H9 (cell line): Measurements from ENCODE around the gene ADAMTS18. TPM values are rescaled to one million over a fixed set of nuclear protein-coding genes. Genes with fewer than 3 reads are reported as not detected.

Experiments
- DNase-seq: peaks from one replicate; pipeline ENCODE4 v3.0.0-alpha.2; 2017
- H2AFZ ChIP-seq: one replicate; pipeline ENCODE4 v1.6.1; 2013; ENCODE audit warnings: mild to moderate bottlenecking, low read length, control low read depth, moderate library complexity
- H2AK5ac ChIP-seq: 2 replicates; pipeline ENCODE4 v1.6.1; 2013; ENCODE audit warnings: low read length, control low read depth, mixed read lengths; ENCODE audit not compliant: insufficient read length
- H2BK120ac ChIP-seq: one replicate; pipeline ENCODE4 v1.6.1; 2013; ENCODE audit warnings: low read depth, mild to moderate bottlenecking, low read length, control low read depth, inconsistent platforms; ENCODE audit not compliant: poor library complexity, severe bottlenecking
- H2BK12ac ChIP-seq: 2 replicates; pipeline ENCODE4 v1.6.1; 2013; ENCODE audit warnings: low read length, control low read depth, mixed read lengths, low read depth; ENCODE audit not compliant: insufficient read length
- H2BK15ac ChIP-seq: 2 replicates; pipeline ENCODE4 v1.6.1; 2013; ENCODE audit warnings: low read depth, low read length, control low read depth
- H2BK20ac ChIP-seq: one replicate; pipeline ENCODE4 v1.6.1; 2013; ENCODE audit warnings: low read depth, mild to moderate bottlenecking, low read length, control low read depth, inconsistent platforms; ENCODE audit not compliant: poor library complexity, severe bottlenecking
- H2BK5ac ChIP-seq: 2 replicates; pipeline ENCODE4 v1.6.1; 2013; ENCODE audit warnings: low read length, control low read depth, mixed read lengths; ENCODE audit not compliant: insufficient read length
- H3K14ac ChIP-seq: 2 replicates; pipeline ENCODE4 v1.6.1; 2013; ENCODE audit warnings: low read length, control low read depth; ENCODE audit not compliant: insufficient read depth
- H3K18ac ChIP-seq: 2 replicates; pipeline ENCODE4 v1.6.1; 2013; ENCODE audit warnings: low read depth, mild to moderate bottlenecking, mixed read lengths, low read length, control low read depth; ENCODE audit not compliant: insufficient read length
- H3K23ac ChIP-seq: 2 replicates; pipeline ENCODE4 v1.6.1; 2013; ENCODE audit warnings: low read length, control low read depth, mixed read lengths, low read depth; ENCODE audit not compliant: insufficient read length
- H3K23me2 ChIP-seq: 2 replicates; pipeline ENCODE4 v1.6.1; 2013; ENCODE audit warnings: low read depth, mild to moderate bottlenecking, mixed read lengths, low read length, control low read depth; ENCODE audit not compliant: insufficient read length, poor library complexity, severe bottlenecking
- H3K27ac ChIP-seq: 2 replicates; pipeline ENCODE4 v1.5.1; 2013; ENCODE audit warnings: low read length, control low read depth, mixed read lengths, low read depth; ENCODE audit not compliant: insufficient read length
- H3K27me3 ChIP-seq: 2 replicates; pipeline ENCODE4 v1.6.1; 2013; ENCODE audit warnings: low read length, control low read depth, inconsistent platforms; ENCODE audit not compliant: insufficient read depth
- H3K4ac ChIP-seq: 2 replicates; pipeline ENCODE4 v1.6.1; 2013; ENCODE audit warnings: low read depth, mild to moderate bottlenecking, control low read depth, inconsistent platforms, low read length, moderate library complexity
- H3K4me1 ChIP-seq: 2 replicates; pipeline ENCODE4 v1.6.1; 2013; ENCODE audit warnings: low read length, control low read depth, inconsistent platforms; ENCODE audit not compliant: insufficient read depth
- H3K4me2 ChIP-seq: 2 replicates; pipeline ENCODE4 v1.6.1; 2013; ENCODE audit warnings: low read length, control low read depth, mixed read lengths; ENCODE audit not compliant: insufficient read length, insufficient read depth
- H3K56ac ChIP-seq: 2 replicates; pipeline ENCODE4 v1.6.1; 2013; ENCODE audit warnings: low read depth, mild to moderate bottlenecking, mixed read lengths, low read length, control low read depth; ENCODE audit not compliant: insufficient read length
- H3K79me1 ChIP-seq: 2 replicates; pipeline ENCODE4 v1.6.1; 2013; ENCODE audit warnings: low read depth, mild to moderate bottlenecking, moderate library complexity, low read length, control low read depth, inconsistent platforms; ENCODE audit not compliant: insufficient read depth, poor library complexity, severe bottlenecking
- H3K79me2 ChIP-seq: 2 replicates; pipeline ENCODE4 v1.6.1; 2013; ENCODE audit warnings: low read length, control low read depth, inconsistent platforms; ENCODE audit not compliant: insufficient read depth
- H3K9ac ChIP-seq: 2 replicates; pipeline ENCODE4 v1.6.1; 2013; ENCODE audit warnings: low read length, control low read depth, mixed read lengths; ENCODE audit not compliant: insufficient read length; ENCODE audit errors: extremely low read depth
- H3K9me3 ChIP-seq: one replicate; pipeline ENCODE4 v1.6.1; 2013; ENCODE audit warnings: low read depth, low read length, inconsistent platforms; ENCODE audit not compliant: control insufficient read depth
- H3T11ph ChIP-seq: one replicate; pipeline ENCODE4 v1.6.1; 2013; ENCODE audit warnings: mild to moderate bottlenecking, low read length, control low read depth, inconsistent platforms
- H4K20me1 ChIP-seq: one replicate; pipeline ENCODE4 v1.6.1; 2013; ENCODE audit not compliant: control insufficient read depth, insufficient read length, insufficient read depth
- H4K5ac ChIP-seq: 2 replicates; pipeline ENCODE4 v1.6.1; 2013; ENCODE audit warnings: low read depth, mild to moderate bottlenecking, mixed read lengths, low read length, control low read depth; ENCODE audit not compliant: insufficient read length
- H4K8ac ChIP-seq: replicated peaks from 2 replicates; pipeline ENCODE4 v1.6.1; 2013; ENCODE audit warnings: low read length, control low read depth, mixed read lengths, low read depth; ENCODE audit not compliant: insufficient read length
- H4K91ac ChIP-seq: 2 replicates; pipeline ENCODE4 v1.6.1; 2013; ENCODE audit warnings: low read depth, mild to moderate bottlenecking, moderate library complexity, mixed read lengths, low read length, control low read depth; ENCODE audit not compliant: insufficient read length
- H3K27ac Mint-ChIP-seq, 3 experiments: 2 replicates in 2 of 3; 3 replicates in 1 of 3; pipeline ENCODE4 v1.8.0; 2020 to 2021; ENCODE audit warnings: mixed read lengths in 3 of 3, mild to moderate bottlenecking in 1 of 3, moderate library complexity in 1 of 3
- H3K27me3 Mint-ChIP-seq: 2 replicates; pipeline ENCODE4 v1.8.0; 2021; ENCODE audit warnings: low read depth, mild to moderate bottlenecking, moderate library complexity, mixed read lengths
- H3K36me3 Mint-ChIP-seq, 3 experiments: 2 replicates in 2 of 3; 3 replicates in 1 of 3; pipeline ENCODE4 v1.8.0; 2020 to 2021; ENCODE audit warnings: low read depth in 3 of 3, mixed read lengths in 3 of 3; ENCODE audit not compliant: insufficient read depth in 1 of 3
- H3K4me1 Mint-ChIP-seq, 2 experiments: 2 replicates each; pipeline ENCODE4 v1.8.0; 2020; ENCODE audit warnings: mixed read lengths in 2 of 2
- H3K4me3 Mint-ChIP-seq, 2 experiments: 2 replicates in 1 of 2; 3 replicates in 1 of 2; pipeline ENCODE4 v1.8.0; 2020 to 2021; ENCODE audit warnings: mild to moderate bottlenecking in 2 of 2, mixed read lengths in 2 of 2, moderate library complexity in 1 of 2
- H3K9me3 Mint-ChIP-seq, 2 experiments: 2 replicates in 1 of 2; 3 replicates in 1 of 2; pipeline ENCODE4 v1.8.0; 2020; ENCODE audit warnings: mild to moderate bottlenecking in 2 of 2, mixed read lengths in 2 of 2, moderate library complexity in 1 of 2
- CTCF ChIP-seq: fragments of 200-600 bp; sonication (generic); conservative IDR thresholded peaks from 3 replicates; pipeline ENCODE4 v1.8.0; 2021; ENCODE audit warnings: antibody characterized with exemption, mild to moderate bottlenecking
- WGBS: extraction: QIAGEN DNeasy Blood & Tissue Kit; methylation state at CpG from one replicate; pipeline ENCODE4 v1.1.7; 2013; ENCODE audit warnings: missing lambda C conversion rate, low lambda C conversion rate, mixed read lengths; ENCODE audit not compliant: insufficient read length; ENCODE audit errors: extremely low coverage; 5-methylcytosine and 5-hydroxymethylcytosine counted together
- total RNA-seq: library from RNA; stranded (reverse); gene quantifications from 2 replicates; pipeline ENCODE4 v1.2.1, GENCODE V29; 2021

Gene ADAMTS18
- total RNA-seq, 1 experiment from 2014 or later, result 0.07 TPM

DNA sequence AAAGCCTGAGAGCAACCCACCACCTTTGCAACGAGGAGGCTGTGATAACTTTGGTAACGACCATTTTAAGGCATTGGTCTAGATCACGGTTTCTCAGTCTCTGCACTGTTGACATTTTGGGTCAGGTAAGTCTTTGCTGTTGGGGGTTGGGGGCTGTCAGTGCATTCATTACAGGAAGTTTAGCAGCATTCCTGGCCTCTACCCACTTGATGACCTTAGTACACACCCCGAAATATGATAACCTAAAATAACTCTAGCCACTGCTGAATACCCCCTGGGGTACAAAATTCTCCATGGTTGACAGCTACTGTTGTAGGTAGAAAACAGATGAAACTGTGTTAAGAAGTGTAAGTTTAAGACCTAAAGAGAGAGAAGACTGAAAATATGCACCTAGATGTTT is 36.3 kb downstream of the ADAMTS18 start:
- Mint-ChIP-seq H3K4me3 (no peak overlapping the region), H3K4me1 (peaks cover 8 to 12% of the 10 kb centered on the region in 2 experiments), H3K27ac (no peak overlapping the region), H3K9me3 (no peaks in the 10 kb centered on the region), H3K36me3 (no peaks in the 10 kb centered on the region), H3K27me3 (peaks cover 2% of the 10 kb centered on the region)
- Histone ChIP-seq H3K23ac (no peak overlapping the region), H3K23me2 (no peaks in the 10 kb centered on the region), H3K27ac (no peak overlapping the region), H2AFZ (no peak overlapping the region), H2BK5ac (no peak overlapping the region), H3K79me2 (no peaks in the 10 kb centered on the region), H3K79me1 (no peaks in the 10 kb centered on the region), H2AK5ac (no peak overlapping the region), H3K27me3 (no peaks in the 10 kb centered on the region), H3K14ac (peak overlapping the region; percentile 47; the same call in 1 of the 2 replicates), H2BK20ac (no peak overlapping the region), H4K8ac (no peak overlapping the region), H2BK12ac (no peak overlapping the region), H3K4me2 (no peak overlapping the region), H3K56ac (no peak overlapping the region), H4K20me1 (no peaks in the 10 kb centered on the region), H2BK120ac (no peak overlapping the region), H3K4me1 (no peaks in the 10 kb centered on the region; the same call in 1 of the 2 replicates), H3K18ac (no peak overlapping the region), H4K5ac (no peak overlapping the region), H3K4ac (no peak overlapping the region), H4K91ac (no peak overlapping the region), H2BK15ac (no peak overlapping the region), H3T11ph (no peak overlapping the region), H3K9ac (no peak overlapping the region), H3K9me3 (no peaks in the 10 kb centered on the region)
- DNase-seq, result no peak
- no CpG with 5 or more reads among the region's 4 CpGs for WGBS
- TF ChIP-seq CTCF, result no peak
